Endothelial cell of umbilical vein (primary cell): ENCODE data around the gene UTS2.

Source experiments
- CTCF ChIP-seq, 2 donors: IDR thresholded peaks; 1 replicate in 1 of 2; 2 replicates in 1 of 2; pipeline ENCODE4 v1.5.1; 2011; ENCODE audit warnings: low read length in 2 of 2, mild to moderate bottlenecking in 2 of 2, moderate library complexity in 2 of 2, control low read depth in 1 of 2, inconsistent platforms in 1 of 2, low read depth in 1 of 2; ENCODE audit not compliant: insufficient read depth in 1 of 2; ENCODE audit errors: extremely low read depth in 1 of 2
- EZH2 ChIP-seq: IDR thresholded peaks from 2 replicates; pipeline ENCODE4 v1.6.1; 2012; ENCODE audit warnings: borderline replicate concordance, low read depth, mild to moderate bottlenecking, moderate library complexity, low read length, inconsistent platforms; ENCODE audit not compliant: severe bottlenecking
- JUN ChIP-seq: IDR thresholded peaks from 2 replicates; pipeline ENCODE4 v1.6.1; 2011; ENCODE audit warnings: borderline replicate concordance, low read depth; ENCODE audit not compliant: insufficient read length, insufficient read depth
- POLR2A ChIP-seq: IDR thresholded peaks from 2 replicates; pipeline ENCODE4 v1.6.1; 2012; ENCODE audit warnings: low read depth, mild to moderate bottlenecking, control low read depth, low read length

GRCh38 chr1:7890853-7891252 lies 38.0 kb upstream of the UTS2 start:
- TF ChIP-seq CTCF (IDR thresholded peaks at IDR 0.05; ENCODE audit: extremely low read depth in 1 of 2, insufficient read depth in 1 of 2, low read depth in 1 of 2, low read length in 2 of 2) (no peak), POLR2A (no peak), JUN (no peak), EZH2 (no peak)
